ENCODE data around the gene PHLDB3. TPM values are rescaled to one million over a fixed set of nuclear protein-coding genes. Genes with fewer than 3 reads are reported as not detected.
"Not testable (repeated sequence)": the region's sequence is repeated elsewhere in the genome, so short reads cannot be mapped to it uniquely, and the experiment has no call there.

Gene PHLDB3
- total RNA-seq, 1 donor from 2014 or later, result 24.6 TPM

- DNase-seq, result peak; percentile 83
These were observed 22.6 kb upstream of the PHLDB3 start, which contains the start of gene ETHE1 for GRCh38 chr19:43526884-43527859. Gene ETHE1, minus strand, starts transcription at chr19:43527201. Its CDS starts 24 bp downstream, at chr19:43527177.

GRCh38 chr19:43525836-43526771 is 21.6 kb upstream of the PHLDB3 start:
- DNase-seq, result peak; percentile 16

- DNase-seq, result peak; percentile 46
These were observed 20.6 kb upstream of the PHLDB3 start for GRCh38 chr19:43524922-43525835.

GRCh38 chr19:43523696-43524095 is 19.1 kb upstream of the PHLDB3 start:
- DNase-seq, result not testable (repeated sequence)

DNA sequence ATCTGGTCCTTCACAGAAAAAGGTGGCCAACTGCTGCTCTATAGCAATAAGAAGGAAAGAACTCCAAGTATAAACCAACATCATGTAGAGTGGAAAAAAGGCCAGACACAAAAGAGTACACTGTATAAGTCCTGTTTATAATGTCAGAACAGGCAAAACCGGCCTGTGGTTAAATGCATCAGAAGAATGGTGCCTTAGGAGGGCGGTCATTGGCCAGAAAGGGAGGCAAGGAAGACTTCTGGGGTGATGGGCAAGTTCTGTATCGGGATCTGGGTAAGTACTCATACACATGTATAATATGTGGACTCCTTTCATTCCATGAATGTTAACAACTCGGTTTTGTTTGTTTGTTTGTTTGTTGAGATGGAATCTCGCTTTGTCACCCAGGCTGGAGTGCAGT is 18.4 kb upstream of the PHLDB3 start:
- no peak for DNase-seq

- peak; percentile 95 for DNase-seq
These were observed 15.0 kb upstream of the PHLDB3 start for GRCh38 chr19:43519436-43520088.

DNA sequence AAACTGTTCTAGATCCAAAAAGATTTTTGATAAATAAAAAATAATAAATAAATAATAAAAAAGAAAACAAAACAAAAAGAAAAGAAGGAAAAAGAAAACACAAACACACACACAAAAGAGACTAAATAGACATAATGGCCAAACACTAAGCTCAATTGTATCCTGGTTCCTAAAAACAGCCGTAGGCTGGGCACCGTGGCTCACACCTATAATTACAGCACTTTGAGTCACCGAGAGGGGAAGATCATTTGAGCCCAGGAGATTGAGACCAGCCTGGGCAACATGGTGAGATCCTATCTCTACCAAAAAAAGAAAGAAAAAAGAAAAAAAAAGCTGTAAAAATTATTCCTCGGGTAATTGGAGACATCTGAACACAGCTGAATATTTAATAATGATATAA is 13.5 kb upstream of the PHLDB3 start:
- DNase-seq, result no peak

- DNase-seq, result not testable (repeated sequence)
These were observed 7.9 kb upstream of the PHLDB3 start for GRCh38 chr19:43512399-43512798.

DNA sequence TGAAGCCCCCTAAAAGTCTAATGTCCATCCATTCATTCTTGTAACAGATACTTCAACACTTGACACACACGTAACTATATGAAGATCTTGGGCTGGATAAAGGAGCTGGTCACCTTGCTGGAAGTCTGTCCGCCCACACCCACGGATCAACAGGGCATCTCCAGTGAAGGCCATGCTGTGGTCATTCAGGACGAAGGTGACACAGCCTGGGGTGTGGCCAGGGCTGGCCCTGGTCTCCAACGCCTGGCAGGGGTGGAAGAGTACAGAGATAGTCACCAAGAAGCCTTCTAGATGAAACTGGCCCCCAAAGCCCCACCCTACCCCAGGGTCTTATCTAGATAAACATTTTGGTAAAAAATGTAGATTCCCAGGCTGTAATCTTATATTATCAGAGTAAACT is 6.8 kb upstream of the PHLDB3 start:
- DNase-seq, result no peak

DNA sequence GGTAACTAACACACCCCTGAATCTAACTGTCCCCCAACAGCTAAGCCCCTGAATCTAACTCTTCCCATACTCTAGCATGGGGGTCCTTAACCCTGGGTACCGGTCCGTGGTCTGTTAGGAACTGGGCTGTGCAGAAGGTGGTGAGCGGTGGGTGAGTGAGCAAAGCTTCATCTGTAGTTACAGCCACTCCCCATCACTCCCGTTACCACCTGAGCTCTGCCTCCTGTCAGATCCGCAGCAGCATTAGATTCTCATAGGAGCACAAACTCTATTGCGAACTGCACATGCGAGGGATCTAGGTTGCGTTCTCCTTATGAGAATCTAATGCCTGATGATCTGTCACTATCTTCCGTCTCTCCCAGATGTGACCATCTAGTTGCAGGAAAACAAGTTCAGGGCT is 6.2 kb upstream of the PHLDB3 start:
- no peak for DNase-seq

GRCh38 chr19:43507880-43508279 is 3.3 kb upstream of the PHLDB3 start:
- DNase-seq, result no peak

GRCh38 chr19:43506629-43507028 is 2.1 kb upstream of the PHLDB3 start:
- DNase-seq, result no peak

GRCh38 chr19:43505941-43506340 is 1.4 kb upstream of the PHLDB3 start:
- no peak for DNase-seq

GRCh38 chr19:43505186-43505456 is 575 bp upstream of the PHLDB3 start:
- DNase-seq, result no peak

GRCh38 chr19:43503501-43504425 is 783 bp downstream of the PHLDB3 start:
- peak; percentile 96 for DNase-seq

DNA sequence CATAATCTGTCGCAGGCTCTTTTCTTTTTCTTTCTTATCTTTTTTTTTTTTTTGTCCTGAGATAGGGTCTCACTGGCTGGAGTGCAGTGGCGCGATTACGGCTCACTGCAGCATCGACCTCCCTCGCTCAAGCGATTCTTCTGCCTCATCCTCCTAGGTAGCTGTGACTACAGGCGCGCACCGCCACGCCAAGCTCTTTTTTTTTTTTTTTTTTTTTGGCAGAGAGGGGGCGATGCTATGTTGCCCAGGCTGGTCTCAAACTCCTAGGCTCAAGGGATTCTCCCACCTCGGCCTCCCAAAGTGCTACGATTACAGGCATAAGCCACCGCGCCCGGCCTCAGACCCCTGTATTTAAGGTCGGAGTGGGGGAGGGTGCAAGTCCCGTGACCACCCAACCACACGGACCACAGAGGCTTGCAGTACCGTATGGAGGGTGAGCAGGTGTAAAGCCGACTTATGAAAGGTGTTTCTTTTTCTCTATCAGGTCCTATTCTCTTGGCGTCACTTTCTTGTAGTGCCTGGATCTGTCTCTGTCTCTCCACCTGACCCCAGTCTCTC is 2.0 kb downstream of the PHLDB3 start:
- no peak for DNase-seq

DNA sequence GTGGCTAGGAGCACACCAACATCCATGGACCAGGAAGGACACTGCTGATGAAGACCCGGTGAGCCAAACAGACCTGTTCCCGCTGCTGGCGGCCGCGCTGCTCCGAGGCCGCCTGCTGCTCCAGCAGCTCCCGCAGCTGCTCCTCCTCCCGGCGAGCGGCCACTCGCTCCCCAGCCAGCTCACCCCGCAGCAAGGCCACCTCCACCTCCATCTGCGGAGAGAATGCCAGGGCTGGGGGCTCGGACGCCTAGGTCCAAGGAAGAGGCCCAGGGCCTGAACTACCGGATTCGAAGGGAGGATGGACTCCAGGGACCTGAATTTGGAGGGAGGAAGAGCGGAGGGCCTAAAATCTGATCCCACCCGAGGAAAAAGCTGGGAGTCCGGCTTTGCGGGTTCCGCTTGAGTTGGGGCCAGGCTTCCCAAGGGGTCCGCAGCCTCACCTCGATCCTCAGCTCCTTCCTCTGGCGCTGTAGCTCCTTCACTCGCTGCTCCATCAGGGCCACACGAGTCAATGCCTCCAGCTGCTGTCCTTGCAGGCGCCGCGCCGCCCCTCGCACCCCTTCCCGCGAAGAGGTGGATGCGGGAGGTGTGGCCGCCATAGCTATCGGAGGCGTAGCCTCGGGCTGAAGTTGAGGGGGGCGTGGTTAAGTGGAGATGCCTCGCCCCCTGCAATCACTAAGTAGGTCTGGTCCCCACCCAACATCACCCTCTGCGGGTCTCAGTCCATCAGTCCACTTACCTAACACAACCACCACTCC is 2.7 kb downstream of the PHLDB3 start:
- DNase-seq, result peak; percentile 26

DNA sequence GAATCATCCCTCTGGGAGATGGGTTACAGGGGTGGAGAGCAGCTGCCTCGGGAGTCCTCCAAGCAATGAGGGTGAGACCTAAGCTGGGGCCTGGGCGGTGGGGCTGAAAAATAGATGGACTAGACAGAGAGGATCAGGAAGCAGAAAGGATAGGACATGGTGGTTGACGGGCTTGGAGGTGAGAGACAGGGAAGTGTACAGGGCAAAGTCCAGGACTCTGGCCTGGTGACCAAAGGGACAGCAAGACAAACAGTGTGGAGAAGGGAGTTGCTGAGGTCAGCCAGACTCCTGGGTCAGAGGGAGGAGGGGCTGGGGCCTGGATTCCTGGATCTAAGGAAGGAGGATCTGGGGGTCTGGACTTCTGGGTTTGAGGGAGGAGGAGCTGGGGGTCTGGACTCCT is 5.5 kb downstream of the PHLDB3 start:
- no peak for DNase-seq

GRCh38 chr19:43498233-43498842 is 6.2 kb downstream of the PHLDB3 start:
- peak; percentile 70 for DNase-seq
